ENCODE data around the gene PLEKHA7.
"Not testable (repeated sequence)": the region's sequence is repeated elsewhere in the genome, so short reads cannot be mapped to it uniquely, and the experiment has no call there.

PLEKHA7 gene

DNA sequence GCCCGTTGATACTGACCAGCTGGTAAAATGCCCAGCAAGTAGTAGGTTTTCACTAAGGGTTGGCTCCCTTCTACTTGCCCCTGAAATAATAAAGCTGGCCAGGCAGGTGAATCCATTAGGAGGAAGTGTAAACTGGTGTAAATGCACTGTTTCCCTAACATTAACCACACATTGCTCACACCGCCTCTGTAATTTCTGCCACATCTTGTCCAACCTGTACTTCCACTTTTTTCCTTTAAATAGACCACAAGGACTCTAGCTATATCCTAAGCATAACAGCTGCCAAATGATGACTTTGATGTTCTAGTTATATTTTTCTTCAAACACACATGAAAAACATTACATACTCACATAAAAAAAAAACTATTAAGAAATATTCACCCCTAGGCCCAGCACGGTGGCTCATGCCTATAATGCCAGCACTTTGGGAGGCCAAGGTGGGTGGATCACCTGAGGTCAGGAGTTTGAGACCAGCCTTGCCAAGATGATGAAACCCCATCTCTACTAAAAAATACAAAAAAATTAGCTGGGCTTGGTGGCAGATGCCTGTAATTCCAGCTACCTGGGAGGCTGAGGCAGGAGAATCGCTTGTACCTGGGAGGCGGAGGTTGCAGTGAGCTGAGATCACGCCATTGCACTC is 95.6 kb downstream of the PLEKHA7 start:
- H3K27me3 ChIP-seq (ENCODE audit: insufficient read depth, poor library complexity, severe bottlenecking), result peaks cover 16% of the 10 kb centered on the region
- not testable (repeated sequence) for H3K27ac ChIP-seq (replicated peaks); H3K4me3 ChIP-seq (replicated peaks; ENCODE audit: insufficient read depth, low read length)
- DNase-seq (ENCODE audit: low read depth in 1 of 2, low spot score in 1 of 2), result peak in 1 of 2 experiments; percentile 70
- TF ChIP-seq SPI1 (IDR thresholded peaks at IDR 0.05; ENCODE audit: borderline replicate concordance, low read depth), result peak; percentile 79

DNA sequence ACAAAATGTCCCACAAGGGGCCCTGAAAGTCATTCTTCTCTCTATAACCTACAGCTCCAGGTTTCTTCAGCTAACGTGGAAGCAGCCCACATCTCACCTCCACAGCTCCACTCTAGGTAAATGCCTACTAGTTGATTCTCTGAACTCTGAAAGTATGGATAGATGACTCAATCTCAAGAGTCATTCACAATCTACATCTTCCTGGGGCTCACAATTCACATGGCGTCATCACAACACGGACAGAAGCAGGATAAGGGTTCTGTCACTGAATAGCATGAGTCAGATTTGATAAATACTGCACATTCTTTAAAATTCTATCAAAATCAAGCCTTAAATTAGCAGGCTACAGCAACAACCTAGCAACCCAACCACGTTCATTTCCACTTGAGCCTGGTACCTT is 96.3 kb downstream of the PLEKHA7 start:
- no peak for DNase-seq (ENCODE audit: low read depth in 1 of 2, low spot score in 1 of 2)

DNA sequence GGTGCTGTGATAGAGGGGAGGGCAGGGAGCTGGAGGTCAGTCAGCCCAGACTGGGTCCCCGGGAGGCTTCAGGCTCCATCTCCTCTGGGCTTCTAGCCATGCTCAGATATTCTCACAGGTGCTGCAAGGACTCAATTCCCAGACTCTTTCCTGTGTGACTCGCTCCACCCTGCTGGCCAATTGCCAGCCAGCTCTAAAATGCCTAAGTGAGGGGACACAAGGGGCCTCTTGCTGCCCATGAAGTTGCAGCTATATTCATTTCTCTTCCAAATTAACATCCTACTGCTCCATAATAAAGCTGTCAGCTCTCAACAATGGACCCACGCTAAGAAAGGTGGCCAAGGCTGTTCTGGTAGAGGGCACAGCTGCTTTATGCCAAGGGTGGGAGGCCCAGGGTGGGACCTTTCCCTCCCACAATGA is 101.5 kb downstream of the PLEKHA7 start:
- no peak for DNase-seq (ENCODE audit: low read depth in 1 of 2, low spot score in 1 of 2)
- Histone ChIP-seq H3K4me3 (replicated peaks; ENCODE audit: insufficient read depth, low read length) (no peak overlapping the region), H3K27me3 (ENCODE audit: insufficient read depth, poor library complexity, severe bottlenecking) (peaks cover 8% of the 10 kb centered on the region), H3K27ac (replicated peaks) (no peak overlapping the region)
- TF ChIP-seq SPI1 (IDR thresholded peaks at IDR 0.05; ENCODE audit: borderline replicate concordance, low read depth) (no peak), GABPA (IDR thresholded peaks at IDR 0.05; ENCODE audit: low read depth) (no peak), POLR2AphosphoS5 (IDR thresholded peaks at IDR 0.05; ENCODE audit: low read depth) (no peak)
- TF ChIP-seq, protein P1, sequence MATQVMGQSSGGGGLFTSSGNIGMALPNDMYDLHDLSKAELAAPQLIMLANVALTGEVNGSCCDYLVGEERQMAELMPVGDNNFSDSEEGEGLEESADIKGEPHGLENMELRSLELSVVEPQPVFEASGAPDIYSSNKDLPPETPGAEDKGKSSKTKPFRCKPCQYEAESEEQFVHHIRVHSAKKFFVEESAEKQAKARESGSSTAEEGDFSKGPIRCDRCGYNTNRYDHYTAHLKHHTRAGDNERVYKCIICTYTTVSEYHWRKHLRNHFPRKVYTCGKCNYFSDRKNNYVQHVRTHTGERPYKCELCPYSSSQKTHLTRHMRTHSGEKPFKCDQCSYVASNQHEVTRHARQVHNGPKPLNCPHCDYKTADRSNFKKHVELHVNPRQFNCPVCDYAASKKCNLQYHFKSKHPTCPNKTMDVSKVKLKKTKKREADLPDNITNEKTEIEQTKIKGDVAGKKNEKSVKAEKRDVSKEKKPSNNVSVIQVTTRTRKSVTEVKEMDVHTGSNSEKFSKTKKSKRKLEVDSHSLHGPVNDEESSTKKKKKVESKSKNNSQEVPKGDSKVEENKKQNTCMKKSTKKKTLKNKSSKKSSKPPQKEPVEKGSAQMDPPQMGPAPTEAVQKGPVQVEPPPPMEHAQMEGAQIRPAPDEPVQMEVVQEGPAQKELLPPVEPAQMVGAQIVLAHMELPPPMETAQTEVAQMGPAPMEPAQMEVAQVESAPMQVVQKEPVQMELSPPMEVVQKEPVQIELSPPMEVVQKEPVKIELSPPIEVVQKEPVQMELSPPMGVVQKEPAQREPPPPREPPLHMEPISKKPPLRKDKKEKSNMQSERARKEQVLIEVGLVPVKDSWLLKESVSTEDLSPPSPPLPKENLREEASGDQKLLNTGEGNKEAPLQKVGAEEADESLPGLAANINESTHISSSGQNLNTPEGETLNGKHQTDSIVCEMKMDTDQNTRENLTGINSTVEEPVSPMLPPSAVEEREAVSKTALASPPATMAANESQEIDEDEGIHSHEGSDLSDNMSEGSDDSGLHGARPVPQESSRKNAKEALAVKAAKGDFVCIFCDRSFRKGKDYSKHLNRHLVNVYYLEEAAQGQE (IDR thresholded peaks at IDR 0.05; ENCODE audit: insufficient replicate concordance, low read depth), result no peak
- TF ChIP-seq, protein P2, sequence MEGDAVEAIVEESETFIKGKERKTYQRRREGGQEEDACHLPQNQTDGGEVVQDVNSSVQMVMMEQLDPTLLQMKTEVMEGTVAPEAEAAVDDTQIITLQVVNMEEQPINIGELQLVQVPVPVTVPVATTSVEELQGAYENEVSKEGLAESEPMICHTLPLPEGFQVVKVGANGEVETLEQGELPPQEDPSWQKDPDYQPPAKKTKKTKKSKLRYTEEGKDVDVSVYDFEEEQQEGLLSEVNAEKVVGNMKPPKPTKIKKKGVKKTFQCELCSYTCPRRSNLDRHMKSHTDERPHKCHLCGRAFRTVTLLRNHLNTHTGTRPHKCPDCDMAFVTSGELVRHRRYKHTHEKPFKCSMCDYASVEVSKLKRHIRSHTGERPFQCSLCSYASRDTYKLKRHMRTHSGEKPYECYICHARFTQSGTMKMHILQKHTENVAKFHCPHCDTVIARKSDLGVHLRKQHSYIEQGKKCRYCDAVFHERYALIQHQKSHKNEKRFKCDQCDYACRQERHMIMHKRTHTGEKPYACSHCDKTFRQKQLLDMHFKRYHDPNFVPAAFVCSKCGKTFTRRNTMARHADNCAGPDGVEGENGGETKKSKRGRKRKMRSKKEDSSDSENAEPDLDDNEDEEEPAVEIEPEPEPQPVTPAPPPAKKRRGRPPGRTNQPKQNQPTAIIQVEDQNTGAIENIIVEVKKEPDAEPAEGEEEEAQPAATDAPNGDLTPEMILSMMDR (IDR thresholded peaks at IDR 0.05; ENCODE audit: insufficient read depth, low read length), result no peak

More for the DNA sequence above, 96.3 kb downstream of the PLEKHA7 start:
- H3K27ac ChIP-seq (replicated peaks), result no peak overlapping the region
- H3K27me3 ChIP-seq (ENCODE audit: insufficient read depth, poor library complexity, severe bottlenecking), result peaks cover 13% of the 10 kb centered on the region
- H3K4me3 ChIP-seq (replicated peaks; ENCODE audit: insufficient read depth, low read length), result no peak overlapping the region
- TF ChIP-seq GABPA (IDR thresholded peaks at IDR 0.05; ENCODE audit: low read depth) (no peak), SPI1 (IDR thresholded peaks at IDR 0.05; ENCODE audit: borderline replicate concordance, low read depth) (no peak), POLR2AphosphoS5 (IDR thresholded peaks at IDR 0.05; ENCODE audit: low read depth) (no peak)
- TF ChIP-seq, protein P2 (IDR thresholded peaks at IDR 0.05; ENCODE audit: insufficient read depth, low read length), result no peak
- TF ChIP-seq, protein P1 (IDR thresholded peaks at IDR 0.05; ENCODE audit: insufficient replicate concordance, low read depth), result no peak

DNA sequence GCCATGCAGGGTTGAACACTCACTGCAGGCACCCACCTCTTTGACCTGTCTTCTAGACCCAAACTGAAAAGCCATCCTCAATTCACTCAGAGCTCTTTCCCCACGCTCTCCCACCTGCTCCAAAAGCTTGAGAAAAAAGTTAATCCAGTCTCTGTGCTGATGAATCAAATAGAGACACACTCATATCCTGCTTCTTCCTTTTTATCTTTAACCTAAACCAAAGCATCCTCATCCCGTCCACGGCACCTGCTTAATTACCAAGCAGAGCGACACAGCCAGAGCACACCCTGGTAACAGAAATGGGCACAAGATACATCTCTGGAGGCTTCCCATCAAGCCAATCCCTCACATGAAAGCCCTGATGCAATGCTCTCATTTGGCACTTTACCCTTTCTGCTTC is 102.6 kb downstream of the PLEKHA7 start:
- DNase-seq (ENCODE audit: low read depth in 1 of 2, low spot score in 1 of 2), result no peak
- no peak for TF ChIP-seq SPI1 (IDR thresholded peaks at IDR 0.05; ENCODE audit: borderline replicate concordance, low read depth)
- no peak for TF ChIP-seq GABPA (IDR thresholded peaks at IDR 0.05; ENCODE audit: low read depth)
- TF ChIP-seq, protein P2 (IDR thresholded peaks at IDR 0.05; ENCODE audit: insufficient read depth, low read length), result no peak
- TF ChIP-seq, protein P1 (IDR thresholded peaks at IDR 0.05; ENCODE audit: insufficient replicate concordance, low read depth), result no peak
- TF ChIP-seq POLR2AphosphoS5 (IDR thresholded peaks at IDR 0.05; ENCODE audit: low read depth), result no peak
- H3K27ac ChIP-seq (replicated peaks), result no peak overlapping the region
- no peak overlapping the region for H3K4me3 ChIP-seq (replicated peaks; ENCODE audit: insufficient read depth, low read length)
- peaks cover 8% of the 10 kb centered on the region for H3K27me3 ChIP-seq (ENCODE audit: insufficient read depth, poor library complexity, severe bottlenecking)
